HepG2 (cell line): ENCODE results near the gene C1orf74. TPM values are rescaled to one million over a fixed set of nuclear protein-coding genes. Genes with fewer than 3 reads are reported as not detected.

ENCODE experiments used
- CBX2 ChIP-seq, 2 experiments: fragments of 200-600 bp in 1 of 2; sonication (generic); formaldehyde crosslinking in 1 of 2; IDR thresholded peaks; 2 replicates each; pipeline versions ENCODE4 v1.7.0 to v1.8.1; 2018 to 2022; ENCODE audit warnings: low read depth in 2 of 2, low read length in 1 of 2, mild to moderate bottlenecking in 1 of 2, missing genetic modification reagents in 1 of 2
- GRHL1 ChIP-seq: sonication (generic); formaldehyde crosslinking; conservative IDR thresholded peaks from 2 replicates; pipeline ENCODE4 v1.8.0; 2022; ENCODE audit warnings: missing genetic modification reagents
- MIER2 ChIP-seq: IDR thresholded peaks from 2 replicates; pipeline ENCODE4 v1.6.1; 2016; ENCODE audit warnings: missing biosample characterization, missing genetic modification reagents
- MTA3 ChIP-seq: sonication (generic); formaldehyde crosslinking; IDR thresholded peaks from 2 replicates; pipeline ENCODE4 v1.4.0; 2020; ENCODE audit warnings: missing genetic modification reagents
- MTF1 ChIP-seq: sonication (generic); formaldehyde crosslinking; IDR thresholded peaks from 2 replicates; pipeline ENCODE4 v1.5.0; 2020; ENCODE audit warnings: missing genetic modification reagents
- NFYB ChIP-seq: sonication (generic); formaldehyde crosslinking; IDR thresholded peaks from 2 replicates; pipeline ENCODE4 v1.4.0; 2020; ENCODE audit warnings: missing genetic modification reagents
- NFYC ChIP-seq: IDR thresholded peaks from 2 replicates; pipeline ENCODE4 v1.6.1; 2016; ENCODE audit warnings: missing genetic modification reagents, missing compliant biosample characterization
- NR2F6 ChIP-seq, 2 experiments: IDR thresholded peaks; 2 replicates each; pipeline ENCODE4 v1.6.1; 2016; ENCODE audit warnings: antibody characterized with exemption in 1 of 2, mild to moderate bottlenecking in 1 of 2
- RERE ChIP-seq: IDR thresholded peaks from 2 replicates; pipeline ENCODE4 v1.6.1; 2016; ENCODE audit warnings: low read depth, missing genetic modification reagents, missing compliant biosample characterization
- SIN3A ChIP-seq: IDR thresholded peaks from 2 replicates; pipeline ENCODE4 v1.6.1; 2011; ENCODE audit warnings: low read depth, mild to moderate bottlenecking, control low read depth, low read length, borderline replicate concordance
- SIN3B ChIP-seq: fragments of 150-350 bp; IDR thresholded peaks from 2 replicates; pipeline ENCODE4 v1.6.1; 2014; ENCODE audit warnings: low read length
- TOPORS ChIP-seq: sonication (generic); formaldehyde crosslinking; IDR thresholded peaks from 2 replicates; pipeline ENCODE4 v1.8.0; 2023; ENCODE audit warnings: mild to moderate bottlenecking, missing genetic modification reagents
- ZBTB46 ChIP-seq: sonication (generic); formaldehyde crosslinking; IDR thresholded peaks from 2 replicates; pipeline ENCODE4 v1.4.0; 2020; ENCODE audit warnings: mild to moderate bottlenecking, missing genetic modification reagents, borderline replicate concordance
- ZNF512 ChIP-seq: sonication (generic); formaldehyde crosslinking; IDR thresholded peaks from 2 replicates; pipeline ENCODE4 v1.4.0; 2020; ENCODE audit warnings: mild to moderate bottlenecking, missing genetic modification reagents
- ZNF770 ChIP-seq: sonication (generic); formaldehyde crosslinking; IDR thresholded peaks from 2 replicates; pipeline ENCODE4 v1.5.0; 2020; ENCODE audit warnings: mild to moderate bottlenecking, missing genetic modification reagents
- polyA plus RNA-seq, 8 experiments: library from polyadenylated mRNA; depleted of rRNA in 3 of 8; stranded (reverse) in 7 of 8; unstranded in 1 of 8; fragments of >200 nt; fragmentation: Illumina TruSeq in 4 of 8; extraction: Trizol in 4 of 8; gene quantifications; 2 replicates each; pipeline versions ENCODE4 v1.2.1 to v1.2.3, GENCODE V29; 2011 to 2016; ENCODE audit warnings: low read depth in 4 of 8, missing spikeins in 1 of 8, mixed read lengths in 1 of 8; ENCODE audit not compliant: insufficient read depth in 1 of 8
- total RNA-seq, 5 experiments: library from RNA; depleted of rRNA; stranded (reverse); fragments of >200 nt; fragmentation: Illumina TruSeq; extraction: Trizol; gene quantifications; 2 replicates each; pipeline ENCODE4 v1.2.3, GENCODE V29; 2016; ENCODE audit warnings: low read depth in 1 of 5

The C1orf74 gene
- total and polyA plus RNA-seq, 2 of the 13 experiments (the other 11 are each of a cell fraction or from before 2014, with no cell fraction given): 0.33 to 0.71 TPM

- TF ChIP-seq GRHL1 (CRISPR knock-in tag): no peak
- TF ChIP-seq RERE: no peak
- TF ChIP-seq MTA3 (CRISPR knock-in tag): no peak
- TF ChIP-seq SIN3B: no peak
- TF ChIP-seq ZNF770: no peak
- TF ChIP-seq CBX2 (IDR thresholded peaks at IDR 0.05; ENCODE audit: low read depth, low read length): no peak
- TF ChIP-seq CBX2 (CRISPR knock-in tag; IDR thresholded peaks at IDR 0.05; ENCODE audit: low read depth): no peak
- TF ChIP-seq NFYC: no peak
- TF ChIP-seq MIER2 (CRISPR knock-in tag): 0 out of 2 replicates have a peak, but pooled peaks have one; percentile 34
- TF ChIP-seq ZBTB46 (CRISPR knock-in tag): no peak
- TF ChIP-seq NR2F6 (IDR thresholded peaks at IDR 0.05): no peak
- no peak for TF ChIP-seq NR2F6 (CRISPR knock-in tag; IDR thresholded peaks at IDR 0.05)
- peak; percentile 98 for TF ChIP-seq SIN3A
- no peak for TF ChIP-seq TOPORS (CRISPR knock-in tag)
- no peak for TF ChIP-seq MTF1 (CRISPR knock-in tag)
- TF ChIP-seq NFYB (CRISPR knock-in tag): no peak
- TF ChIP-seq ZNF512: no peak
Observed at GRCh38 chr1:209827384-209828262, 43.3 kb upstream of the C1orf74 start, which contains the start of gene UTP25 (continued).
